ENCODE results near the gene OAF.
"Not testable (repeated sequence)": the region's sequence is repeated elsewhere in the genome, so short reads cannot be mapped to it uniquely, and the experiment has no call there.

OAF gene

DNA sequence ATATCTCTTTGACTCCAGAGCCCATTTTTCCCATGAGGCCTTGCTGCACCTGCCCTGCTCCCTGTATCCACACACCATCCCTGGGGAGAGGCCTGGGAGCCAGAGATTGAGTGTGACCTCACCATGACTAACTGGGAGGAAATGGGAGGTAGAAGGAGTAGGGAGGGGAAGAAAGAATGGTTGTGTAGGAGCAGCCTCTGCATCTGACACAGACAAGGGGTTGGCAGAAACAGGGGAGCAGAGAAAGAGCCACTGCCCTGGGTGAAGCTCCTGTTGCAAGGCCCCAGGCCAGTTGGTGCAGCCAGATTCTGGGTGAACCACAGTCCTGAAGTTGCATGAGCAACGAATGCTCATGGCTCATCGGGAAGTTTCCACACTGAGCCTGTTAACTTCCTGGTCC, 61.5 kb downstream of the OAF start:
- no peak for DNase-seq (ENCODE audit: low spot score)

DNA sequence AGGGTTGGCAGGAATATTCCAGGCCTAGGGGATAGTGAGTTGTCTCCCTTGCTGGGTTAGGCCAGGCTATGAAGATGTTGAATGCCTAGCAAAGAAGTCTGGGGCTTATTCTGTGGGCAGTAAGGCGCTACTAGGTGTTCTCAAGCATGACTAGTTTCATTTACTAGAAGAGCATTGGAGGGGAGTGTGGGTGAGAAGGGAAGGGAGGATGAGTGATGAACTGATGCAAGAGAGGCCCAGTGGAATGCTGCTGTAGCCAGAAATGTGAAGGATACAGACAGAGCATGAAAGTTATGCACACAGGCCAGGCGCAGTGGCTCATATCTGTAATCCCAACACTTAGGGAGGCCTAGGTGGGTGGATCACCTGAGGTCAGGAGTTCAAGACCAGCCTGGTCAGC, 62.6 kb downstream of the OAF start:
- no peak for DNase-seq (ENCODE audit: low spot score)

DNA sequence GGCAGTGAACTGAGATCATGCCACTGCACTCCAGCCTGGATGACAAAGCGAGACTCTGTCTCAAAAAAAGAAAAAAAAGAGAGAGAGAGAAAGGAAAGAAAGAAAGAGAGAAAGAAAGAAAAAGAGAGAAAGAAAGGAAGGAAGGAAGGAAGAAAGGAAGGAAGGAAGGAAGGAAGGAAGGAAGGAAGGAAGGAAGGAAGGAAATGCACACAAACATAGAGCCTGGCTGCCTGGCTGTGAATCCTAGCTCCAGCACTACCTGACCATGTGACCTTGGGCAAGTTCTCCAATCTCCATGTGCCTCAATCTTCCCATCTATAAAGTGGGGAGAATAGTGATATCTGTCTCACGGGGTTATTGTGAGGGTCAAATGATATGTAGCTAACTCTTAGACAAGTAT, 63.1 kb downstream of the OAF start:
- not testable (repeated sequence) for DNase-seq (ENCODE audit: low spot score)

DNA sequence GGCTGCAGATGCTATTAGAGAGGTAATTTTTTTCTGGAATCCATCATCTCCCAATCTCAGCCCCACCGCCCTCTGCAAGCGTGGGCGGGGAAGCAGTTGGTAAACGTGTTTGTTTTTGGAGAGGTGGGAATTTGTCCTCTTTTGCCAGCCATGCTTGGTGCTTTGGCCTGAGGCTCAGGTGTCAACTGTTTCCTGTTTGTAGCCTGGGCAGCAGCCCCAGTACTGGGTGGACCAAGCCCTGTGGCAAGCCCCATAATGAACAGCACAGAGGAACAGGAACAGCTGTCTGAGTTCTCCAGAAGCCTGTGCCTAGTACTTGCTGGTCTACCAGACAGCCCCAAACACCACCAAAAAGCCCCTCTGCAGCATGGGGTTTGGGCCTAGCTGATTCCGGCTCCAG, 68.7 kb downstream of the OAF start:
- no peak for DNase-seq (ENCODE audit: low spot score)
